Tibial nerve (tissue), 4 donors: ENCODE data around the gene SUOX. TPM values are rescaled to one million over a fixed set of nuclear protein-coding genes. Genes with fewer than 3 reads are reported as not detected.
A peak's percentile ranks its signal among the peaks of the same experiment; 100 is the strongest.

Source experiments
- DNase-seq, 2 donors: peaks; one replicate each; pipeline ENCODE4 v3.0.0-alpha.2; 2019; ENCODE audit warnings: low spot score in 2 of 2
- H3K27ac ChIP-seq, 4 donors: fragments of 200-600 bp; sonication (generic) in 3 of 4; one replicate each; pipeline ENCODE4 v1.5.1; 2017 to 2019; ENCODE audit warnings: mild to moderate bottlenecking in 1 of 4
- H3K27me3 ChIP-seq, 2 donors: fragments of 200-600 bp; sonication (generic) in 1 of 2; one replicate each; pipeline versions ENCODE4 v1.5.1 to v1.6.0; 2017 to 2019
- H3K36me3 ChIP-seq, 3 donors: fragments of 200-600 bp; sonication (generic); one replicate each; pipeline ENCODE4 v1.5.1; 2018 to 2019
- H3K4me1 ChIP-seq, 4 donors: fragments of 200-600 bp; sonication (generic) in 3 of 4; one replicate each; pipeline ENCODE4 v1.5.1; 2017 to 2019
- H3K4me3 ChIP-seq, 4 donors: fragments of 200-600 bp; sonication (generic) in 3 of 4; one replicate each; pipeline ENCODE4 v1.5.1; 2017 to 2019; ENCODE audit warnings: mild to moderate bottlenecking in 1 of 4, moderate library complexity in 1 of 4
- H3K9me3 ChIP-seq, 4 donors: fragments of 200-600 bp; sonication (generic) in 3 of 4; one replicate each; pipeline ENCODE4 v1.5.1; 2017 to 2019
- CTCF ChIP-seq, 5 experiments: fragments of 200-600 bp in 3 of 5; fragments of 450-650 bp in 2 of 5; sonication (generic) in 3 of 5; IDR thresholded peaks; one replicate each; pipeline ENCODE4 v1.5.1; 2016 to 2019; ENCODE audit warnings: antibody characterized with exemption in 5 of 5, mild to moderate bottlenecking in 3 of 5, moderate library complexity in 2 of 5
- EP300 ChIP-seq, 2 donors: sonication (generic); formaldehyde crosslinking; IDR thresholded peaks; one replicate each; pipeline ENCODE4 v1.6.1; 2017; ENCODE audit warnings: antibody characterized with exemption in 2 of 2, mild to moderate bottlenecking in 1 of 2
- POLR2A ChIP-seq, 2 donors: fragments of 450-650 bp; IDR thresholded peaks; one replicate each; pipeline ENCODE4 v1.6.1; 2017; ENCODE audit warnings: antibody characterized with exemption in 2 of 2, mild to moderate bottlenecking in 2 of 2, moderate library complexity in 2 of 2
- WGBS, 2 donors: methylation state at CpG; one replicate each; pipeline ENCODE4 v1.1.5; 2018; 5-methylcytosine and 5-hydroxymethylcytosine counted together
- total RNA-seq, 4 donors: library from RNA; depleted of rRNA; stranded (reverse); fragments of >200 nt; gene quantifications; one replicate each; pipeline ENCODE4 v1.1.0, GENCODE V29; 2016

Gene SUOX
- total RNA-seq, 4 donors from 2014 or later = 20.4 to 39.1 (median 28.1) TPM

GRCh38 chr12:56013482-56013881 is 16.4 kb downstream of the SUOX start:
- Histone ChIP-seq H3K9me3 (no peaks in the 10 kb centered on the region), H3K36me3 (peaks cover 0 to 25% (median 0%) of the 10 kb centered on the region in 3 donors), H3K27ac (no peak overlapping the region), H3K27me3 (no peaks in the 10 kb centered on the region), H3K4me1 (peaks cover 0 to 6% (median 0%) of the 10 kb centered on the region in 4 donors), H3K4me3 (no peak overlapping the region)
- TF ChIP-seq EP300 (IDR thresholded peaks at IDR 0.05) = no peak
- no peak for TF ChIP-seq POLR2A (IDR thresholded peaks at IDR 0.05)
- no peak for TF ChIP-seq CTCF (IDR thresholded peaks at IDR 0.05)
- DNase-seq = no peak
- 86 to 92% methylated on average over 5 of the region's 5 CpGs for WGBS, 2 donors

- no peak for DNase-seq
- Histone ChIP-seq H3K4me3 (no peak overlapping the region), H3K9me3 (no peaks in the 10 kb centered on the region), H3K27ac (no peak overlapping the region), H3K36me3 (peaks cover 0 to 25% (median 0%) of the 10 kb centered on the region in 3 donors), H3K4me1 (no peaks in the 10 kb centered on the region), H3K27me3 (no peaks in the 10 kb centered on the region)
- no peak for TF ChIP-seq POLR2A (IDR thresholded peaks at IDR 0.05)
- TF ChIP-seq EP300 (IDR thresholded peaks at IDR 0.05) = no peak
- no peak for TF ChIP-seq CTCF (IDR thresholded peaks at IDR 0.05)
- WGBS, 2 donors = 53 to 55% methylated on average over 2 of the region's 2 CpGs
Measured at GRCh38 chr12:56014205-56014604, 17.1 kb downstream of the SUOX start.

GRCh38 chr12:56017181-56017580 is 20.1 kb downstream of the SUOX start:
- no peak for DNase-seq
- H3K36me3 ChIP-seq = peaks cover 0 to 20% (median 0%) of the 10 kb centered on the region in 3 donors
- H3K27ac ChIP-seq = no peak overlapping the region
- 89 to 90% methylated on average over 4 of the region's 4 CpGs for WGBS, 2 donors
- no peak overlapping the region for H3K4me3 ChIP-seq
- TF ChIP-seq EP300 (IDR thresholded peaks at IDR 0.05) = no peak
- peaks cover 0 to 28% (median 24%) of the 10 kb centered on the region in 4 donors for H3K4me1 ChIP-seq
- H3K9me3 ChIP-seq = no peaks in the 10 kb centered on the region
- no peaks in the 10 kb centered on the region for H3K27me3 ChIP-seq

GRCh38 chr12:56018356-56018755 is 21.3 kb downstream of the SUOX start:
- Histone ChIP-seq H3K27me3 (no peaks in the 10 kb centered on the region), H3K9me3 (no peaks in the 10 kb centered on the region), H3K36me3 (peaks cover 0 to 18% (median 0%) of the 10 kb centered on the region in 3 donors), H3K27ac (no peak overlapping the region), H3K4me3 (no peak overlapping the region), H3K4me1 (peaks cover 0 to 35% (median 26%) of the 10 kb centered on the region in 4 donors)
- no peak for DNase-seq
- WGBS, 2 donors = 93 to 97% methylated on average over 1 of the region's 1 CpG
- no peak for TF ChIP-seq POLR2A (IDR thresholded peaks at IDR 0.05)
- TF ChIP-seq CTCF (IDR thresholded peaks at IDR 0.05) = no peak
- no peak for TF ChIP-seq EP300 (IDR thresholded peaks at IDR 0.05)

GRCh38 chr12:56020423-56021184 is 23.5 kb downstream of the SUOX start, which contains the start of gene IKZF4:
TSS of gene IKZF4 (plus strand) at chr12:56021043. CDS start at chr12:56021494, 451 bp downstream.
- no peak for DNase-seq
- peaks cover 0 to 25% (median 0%) of the 10 kb centered on the region in 3 donors for H3K36me3 ChIP-seq
- H3K27ac ChIP-seq = peak within 1 kb of the TSS; percentile 73 to 91 (median 82)
- 3 to 9% methylated on average over 9 to 10 of the region's 10 CpGs for WGBS, 2 donors
- peaks cover 0 to 35% (median 26%) of the 10 kb centered on the region in 4 donors for H3K4me1 ChIP-seq
- peak within 1 kb of the TSS; percentile 13 to 43 (median 33) for H3K4me3 ChIP-seq
- TF ChIP-seq CTCF (IDR thresholded peaks at IDR 0.05) = no peak
- no peak for TF ChIP-seq EP300 (IDR thresholded peaks at IDR 0.05)
- no peak for TF ChIP-seq POLR2A (IDR thresholded peaks at IDR 0.05)
- H3K27me3 ChIP-seq = no peaks in the 10 kb centered on the region
- H3K9me3 ChIP-seq = no peaks in the 10 kb centered on the region
